Measurements from ENCODE around the gene RANBP3.
"Not testable (repeated sequence)": the region's sequence is repeated elsewhere in the genome, so short reads cannot be mapped to it uniquely, and the experiment has no call there.

DNA sequence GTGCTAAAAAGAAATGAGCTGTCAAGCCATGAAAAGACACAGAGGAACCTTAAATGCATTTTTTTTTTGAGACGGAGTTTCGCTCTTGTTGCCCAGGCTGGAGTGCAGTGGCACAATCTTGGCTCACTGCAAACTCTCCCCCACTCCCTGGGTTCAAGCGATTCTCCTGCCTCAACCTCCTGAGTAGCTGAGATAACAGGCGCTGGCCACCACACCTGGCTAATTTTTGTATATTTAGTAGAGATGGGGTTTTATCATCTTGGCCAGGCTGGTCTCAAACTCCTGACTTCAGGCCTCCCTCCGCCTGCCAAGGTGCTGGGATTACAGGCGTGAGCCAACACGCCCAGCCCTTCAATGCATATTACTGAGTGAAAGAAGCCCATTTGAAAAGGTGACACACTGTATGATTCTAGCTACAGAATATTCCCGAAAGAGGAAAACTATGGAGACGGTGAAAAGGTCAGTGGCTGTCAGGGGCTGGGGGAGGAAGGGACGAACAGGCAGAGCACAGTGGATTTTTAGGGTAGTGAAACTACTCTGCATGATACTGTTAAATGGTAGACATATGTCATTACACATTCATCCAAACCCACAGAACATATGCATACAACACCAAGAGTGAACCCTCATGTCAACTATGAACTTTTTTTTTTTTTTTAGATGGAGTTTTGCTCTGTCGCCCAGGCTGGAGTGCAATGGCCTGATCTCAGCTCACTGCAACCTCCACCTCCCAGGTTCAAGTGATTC is 93.7 kb downstream of the RANBP3 start:
- not testable (repeated sequence) for TF ChIP-seq TEAD4 (IDR thresholded peaks at IDR 0.05; ENCODE audit: low read depth, low read length); POLR2A (IDR thresholded peaks at IDR 0.05; ENCODE audit: control extremely low read depth in 1 of 2, low read depth in 2 of 2, low read length in 2 of 2); SP1 (IDR thresholded peaks at IDR 0.05; ENCODE audit: low read depth, low read length); HDAC2 (IDR thresholded peaks at IDR 0.05; ENCODE audit: borderline replicate concordance in 1 of 2, low read depth in 2 of 2, low read length in 2 of 2); CEBPB (IDR thresholded peaks at IDR 0.05; ENCODE audit: low read depth, low read length); SIN3A (conservative IDR thresholded peaks at IDR 0.05 in 1 of 2, IDR thresholded peaks at IDR 0.05 in 1 of 2; ENCODE audit: low read depth in 1 of 2, low read length in 2 of 2); SIX5 (IDR thresholded peaks at IDR 0.05; ENCODE audit: low read depth, low read length); RFX5 (IDR thresholded peaks at IDR 0.05; ENCODE audit: borderline replicate concordance, low read depth, low read length); SP2 (IDR thresholded peaks at IDR 0.05; ENCODE audit: low read length); GTF2F1 (IDR thresholded peaks at IDR 0.05; ENCODE audit: borderline replicate concordance, low read depth, low read length)
- TF ChIP-seq, protein P1, sequence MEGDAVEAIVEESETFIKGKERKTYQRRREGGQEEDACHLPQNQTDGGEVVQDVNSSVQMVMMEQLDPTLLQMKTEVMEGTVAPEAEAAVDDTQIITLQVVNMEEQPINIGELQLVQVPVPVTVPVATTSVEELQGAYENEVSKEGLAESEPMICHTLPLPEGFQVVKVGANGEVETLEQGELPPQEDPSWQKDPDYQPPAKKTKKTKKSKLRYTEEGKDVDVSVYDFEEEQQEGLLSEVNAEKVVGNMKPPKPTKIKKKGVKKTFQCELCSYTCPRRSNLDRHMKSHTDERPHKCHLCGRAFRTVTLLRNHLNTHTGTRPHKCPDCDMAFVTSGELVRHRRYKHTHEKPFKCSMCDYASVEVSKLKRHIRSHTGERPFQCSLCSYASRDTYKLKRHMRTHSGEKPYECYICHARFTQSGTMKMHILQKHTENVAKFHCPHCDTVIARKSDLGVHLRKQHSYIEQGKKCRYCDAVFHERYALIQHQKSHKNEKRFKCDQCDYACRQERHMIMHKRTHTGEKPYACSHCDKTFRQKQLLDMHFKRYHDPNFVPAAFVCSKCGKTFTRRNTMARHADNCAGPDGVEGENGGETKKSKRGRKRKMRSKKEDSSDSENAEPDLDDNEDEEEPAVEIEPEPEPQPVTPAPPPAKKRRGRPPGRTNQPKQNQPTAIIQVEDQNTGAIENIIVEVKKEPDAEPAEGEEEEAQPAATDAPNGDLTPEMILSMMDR (IDR thresholded peaks at IDR 0.05; ENCODE audit: control extremely low read depth in 1 of 3, insufficient read depth in 1 of 3, low read depth in 1 of 3, low read length in 3 of 3): not testable (repeated sequence)
- TF ChIP-seq, protein P2, sequence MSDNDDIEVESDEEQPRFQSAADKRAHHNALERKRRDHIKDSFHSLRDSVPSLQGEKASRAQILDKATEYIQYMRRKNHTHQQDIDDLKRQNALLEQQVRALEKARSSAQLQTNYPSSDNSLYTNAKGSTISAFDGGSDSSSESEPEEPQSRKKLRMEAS (IDR thresholded peaks at IDR 0.05): not testable (repeated sequence)

All from H1 (cell line).